CD4-positive, alpha-beta T cell treated with Interleukin-1 beta for 1 hour (primary cell): ENCODE measurements around the gene GALK1.
"Not testable (repeated sequence)": the region's sequence is repeated elsewhere in the genome, so short reads cannot be mapped to it uniquely, and the experiment has no call there.

Source experiments
- DNase-seq, 2 donors: peaks; one replicate each; pipeline ENCODE4 v3.0.0-alpha.2; 2020 to 2022

Gene GALK1

GRCh38 chr17:75763613-75764416 lies 1.2 kb downstream of the GALK1 start:
- no peak for DNase-seq

GRCh38 chr17:75763269-75763607 lies 1.8 kb downstream of the GALK1 start:
- DNase-seq: no peak

GRCh38 chr17:75762513-75763268 lies 2.3 kb downstream of the GALK1 start:
- DNase-seq: no peak

GRCh38 chr17:75759978-75760640 lies 4.9 kb downstream of the GALK1 start:
- DNase-seq: not testable (repeated sequence)

- no peak for DNase-seq
Observed at GRCh38 chr17:75759457-75759856, 5.5 kb downstream of the GALK1 start.

- DNase-seq: no peak
Observed at GRCh38 chr17:75758131-75758905, 6.7 kb downstream of the GALK1 start.

GRCh38 chr17:75757086-75757681 lies 7.8 kb downstream of the GALK1 start:
- no peak for DNase-seq

GRCh38 chr17:75756451-75757085 lies 8.4 kb downstream of the GALK1 start:
- no peak for DNase-seq

- DNase-seq: no peak
Observed at GRCh38 chr17:75755990-75756389, 9.0 kb downstream of the GALK1 start.

GRCh38 chr17:75755205-75755901 lies 9.6 kb downstream of the GALK1 start:
- DNase-seq: no peak

- DNase-seq: no peak
Observed at GRCh38 chr17:75754378-75755204, 10.4 kb downstream of the GALK1 start.

GRCh38 chr17:75753514-75754377 lies 11.2 kb downstream of the GALK1 start:
- DNase-seq: peak; percentile 76 to 80

GRCh38 chr17:75752802-75753513 lies 12.0 kb downstream of the GALK1 start:
- no peak for DNase-seq

- DNase-seq: no peak
Observed at GRCh38 chr17:75752405-75752709, 12.6 kb downstream of the GALK1 start.

- DNase-seq: no peak
Observed at GRCh38 chr17:75751676-75752404, 13.2 kb downstream of the GALK1 start.

GRCh38 chr17:75750661-75751423 lies 14.2 kb downstream of the GALK1 start:
- DNase-seq: no peak
